GM18907 (cell line): ENCODE results near the gene UBP1.
"Not testable (repeated sequence)": the region's sequence is repeated elsewhere in the genome, so short reads cannot be mapped to it uniquely, and the experiment has no call there.

Experiments used
- ATAC-seq: cut with Tn5 transposase; IDR thresholded peaks from one replicate; pipeline ENCODE4 v1.9.1; 2021; ENCODE audit warnings: mild to moderate bottlenecking, moderate library complexity; ENCODE audit not compliant: unreplicated experiment

Gene UBP1

GRCh38 chr3:33338936-33339465, 101.2 kb downstream of the UBP1 start:
- ATAC-seq = not testable (repeated sequence)
